Ovary (tissue), 10 donors: ENCODE measurements around the gene VASN. TPM values are rescaled to one million over a fixed set of nuclear protein-coding genes. Genes with fewer than 3 reads are reported as not detected.

Source experiments
- DNase-seq, 5 donors: peaks; one replicate each; pipeline ENCODE4 v3.0.0-alpha.2; 2019 to 2020
- H3K27ac ChIP-seq, 2 donors: fragments of 200-600 bp; one replicate each; pipeline versions ENCODE4 v1.5.1 to v1.8.0; 2019 to 2022
- H3K27me3 ChIP-seq: fragments of 200-600 bp; one replicate; pipeline ENCODE4 v1.8.0; 2022
- H3K36me3 ChIP-seq: fragments of 200-600 bp; sonication (generic); one replicate; pipeline ENCODE4 v1.5.1; 2019
- H3K4me1 ChIP-seq: one replicate; pipeline ENCODE4 v1.8.1; 2013; ENCODE audit warnings: mild to moderate bottlenecking, moderate library complexity; ENCODE audit not compliant: insufficient read depth
- H3K4me3 ChIP-seq: fragments of 200-600 bp; sonication (generic); one replicate; pipeline ENCODE4 v1.5.1; 2017
- H3K9me3 ChIP-seq, 2 donors: fragments of 200-600 bp in 1 of 2; sonication (generic) in 1 of 2; one replicate each; pipeline versions ENCODE4 v1.5.1 to v1.8.1; 2013 to 2019; ENCODE audit warnings: mild to moderate bottlenecking in 1 of 2, moderate library complexity in 1 of 2
- EP300 ChIP-seq: sonication (generic); formaldehyde crosslinking; IDR thresholded peaks from one replicate; pipeline ENCODE4 v1.6.1; 2017; ENCODE audit warnings: antibody characterized with exemption
- POLR2A ChIP-seq: fragments of 450-650 bp; IDR thresholded peaks from one replicate; pipeline ENCODE4 v1.6.1; 2017; ENCODE audit warnings: antibody characterized with exemption, mild to moderate bottlenecking, moderate library complexity
- WGBS, 3 donors: extraction: QIAGEN DNeasy Blood & Tissue Kit in 1 of 3; methylation state at CpG; one replicate each; pipeline versions ENCODE4 v1.1.5 to v1.1.7; 2013 to 2017; 5-methylcytosine and 5-hydroxymethylcytosine counted together
- intact Hi-C, 4 donors: fragments of 100-400 bp; cut with DNase I; formaldehyde crosslinking; loops; one replicate each; pipeline versions ENCODE4 v1.11.0 to v1.15.1; 2022 to 2023
- long read RNA-seq, 3 donors: library from polyadenylated mRNA in 2 of 3; unstranded in 2 of 3; transcript quantifications; one replicate each; pipeline ENCODE4 v2.0.0 and lab custom pipeline, GENCODE V29; 2021 to 2026
- polyA plus RNA-seq, 2 donors: library from polyadenylated mRNA; stranded (reverse); fragments of 200-250 nt in 1 of 2; fragments of 350-450 nt in 1 of 2; fragmentation: Illumina TruSeq in 1 of 2; extraction: RNeasy Lipid Tissue Mini Kit (QIAGEN cat#74804) in 1 of 2; gene quantifications; one replicate each; pipeline ENCODE4 v1.2.3, GENCODE V29; 2013 to 2014
- total RNA-seq, 7 donors: library from RNA; depleted of rRNA in 2 of 7; stranded (reverse); fragments of >200 nt in 2 of 7; fragmentation: NEBNext Ultra II Directional in 3 of 7; extraction: Animal tissue kit (Norgen Biotek cat#: 25700) in 3 of 7; gene quantifications; one replicate each; pipeline versions ENCODE4 v1.1.0 to v1.2.4, GENCODE V29; 2016 to 2023
- TF ChIP-seq, protein P1 (sequence below), 3 donors: fragments of 450-650 bp in 2 of 3; fragments of 200-600 bp in 1 of 3; IDR thresholded peaks; one replicate each; pipeline versions ENCODE4 v1.5.1 to v1.8.0; 2016 to 2022; ENCODE audit warnings: antibody characterized with exemption in 3 of 3, mild to moderate bottlenecking in 1 of 3
- donor health status: DM: no; HTN: no; CAD: no; lungs with moderate emphysema.
- donor health status: DM: no; HTN: no; CAD: no.
- donor health status: Bipolar disorder and iron deficiency.
- donor health status: DM: yes; HTN: yes; CAD: no.
- donor health status: DM: no; HTN: no; CAD: no.
- donor health status: DM: yes; HTN: yes; CAD: no.

The VASN gene
- total RNA-seq: 10 to 100 TPM; 19.8 to 49.5 (median 43.5) TPM
- 10 to 100 TPM in 1 of 2 donors, 1 to 10 TPM in 1; 2.4 to 47.6 TPM for polyA plus RNA-seq
- long read RNA-seq, donor 1, transcript VASN-201 (2 exons, 2,806 nt): major isoform, 54 of 121 reads
- long read RNA-seq, donor 1, partial matches to known transcripts: 64 of 121 reads
- long read RNA-seq, donor 1, other reads (novel, unspliced or antisense): 3 of 121 reads
- long read RNA-seq, donor 2, transcript VASN-201 (2 exons, 2,806 nt): major isoform, 28 of 28 reads
- long read RNA-seq, donor 2, partial matches to known transcripts: 0 of 28 reads
- long read RNA-seq, donor 2, other reads (novel, unspliced or antisense): 0 of 28 reads
- long read RNA-seq, donor 3, transcript VASN-201 (2 exons, 2,806 nt): major isoform, 137 of 241 reads
- long read RNA-seq, donor 3, partial matches to known transcripts: 102 of 241 reads
- long read RNA-seq, donor 3, other reads (novel, unspliced or antisense): 2 of 241 reads

DNA sequence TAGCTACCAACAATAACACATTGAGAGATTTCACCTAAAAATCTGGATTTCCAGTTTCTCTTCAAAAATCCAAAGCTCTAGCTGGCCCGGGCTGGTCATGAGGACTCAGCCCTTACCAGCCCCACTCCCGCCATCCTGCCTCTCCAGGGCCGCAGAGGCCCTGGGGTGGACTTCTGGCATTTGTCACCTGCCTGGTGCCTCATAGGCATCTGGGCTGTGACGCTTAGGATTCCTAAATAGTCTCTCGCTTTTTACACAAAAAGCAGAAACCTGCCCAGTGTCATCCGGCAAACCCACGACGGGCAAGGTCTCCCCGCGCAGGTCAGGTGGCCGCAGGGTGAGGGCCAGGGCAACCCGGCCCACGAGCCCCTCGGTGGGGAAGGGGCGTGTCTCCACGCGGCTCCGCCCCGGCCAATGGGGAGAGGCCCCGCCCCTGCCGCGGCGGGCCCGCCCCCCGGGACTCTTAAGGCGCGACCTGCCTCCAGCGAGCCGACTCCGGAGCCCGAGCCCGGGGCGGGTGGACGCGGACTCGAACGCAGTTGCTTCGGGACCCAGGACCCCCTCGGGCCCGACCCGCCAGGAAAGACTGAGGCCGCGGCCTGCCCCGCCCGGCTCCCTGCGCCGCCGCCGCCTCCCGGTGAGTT is at the start of gene VASN:
TSS of gene VASN (plus strand) at position 492 of the 644 bp plus-strand sequence. CDS start 9,030 bp downstream, outside the sequence.
- Histone ChIP-seq H3K4me1 (peaks cover 42% of the 10 kb centered on the region), H3K27me3 (no peaks in the 10 kb centered on the region), H3K36me3 (no peaks in the 10 kb centered on the region), H3K27ac (peak within 1 kb of the TSS; percentile 87), H3K4me3 (peak within 1 kb of the TSS; percentile 78), H3K9me3 (no peaks in the 10 kb centered on the region)
- WGBS, 3 donors: 1 to 3% (median 2%) methylated on average over 23 to 49 of the region's 50 CpGs
- TF ChIP-seq, protein P1, sequence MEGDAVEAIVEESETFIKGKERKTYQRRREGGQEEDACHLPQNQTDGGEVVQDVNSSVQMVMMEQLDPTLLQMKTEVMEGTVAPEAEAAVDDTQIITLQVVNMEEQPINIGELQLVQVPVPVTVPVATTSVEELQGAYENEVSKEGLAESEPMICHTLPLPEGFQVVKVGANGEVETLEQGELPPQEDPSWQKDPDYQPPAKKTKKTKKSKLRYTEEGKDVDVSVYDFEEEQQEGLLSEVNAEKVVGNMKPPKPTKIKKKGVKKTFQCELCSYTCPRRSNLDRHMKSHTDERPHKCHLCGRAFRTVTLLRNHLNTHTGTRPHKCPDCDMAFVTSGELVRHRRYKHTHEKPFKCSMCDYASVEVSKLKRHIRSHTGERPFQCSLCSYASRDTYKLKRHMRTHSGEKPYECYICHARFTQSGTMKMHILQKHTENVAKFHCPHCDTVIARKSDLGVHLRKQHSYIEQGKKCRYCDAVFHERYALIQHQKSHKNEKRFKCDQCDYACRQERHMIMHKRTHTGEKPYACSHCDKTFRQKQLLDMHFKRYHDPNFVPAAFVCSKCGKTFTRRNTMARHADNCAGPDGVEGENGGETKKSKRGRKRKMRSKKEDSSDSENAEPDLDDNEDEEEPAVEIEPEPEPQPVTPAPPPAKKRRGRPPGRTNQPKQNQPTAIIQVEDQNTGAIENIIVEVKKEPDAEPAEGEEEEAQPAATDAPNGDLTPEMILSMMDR (IDR thresholded peaks at IDR 0.05): peak in 1 of 3 donors; percentile 19
- TF ChIP-seq EP300 (no peak), POLR2A (peak; percentile 98)
- intact Hi-C loops: no loop called here
- DNase-seq: peak; percentile 88 to 95 (median 92)

DNA sequence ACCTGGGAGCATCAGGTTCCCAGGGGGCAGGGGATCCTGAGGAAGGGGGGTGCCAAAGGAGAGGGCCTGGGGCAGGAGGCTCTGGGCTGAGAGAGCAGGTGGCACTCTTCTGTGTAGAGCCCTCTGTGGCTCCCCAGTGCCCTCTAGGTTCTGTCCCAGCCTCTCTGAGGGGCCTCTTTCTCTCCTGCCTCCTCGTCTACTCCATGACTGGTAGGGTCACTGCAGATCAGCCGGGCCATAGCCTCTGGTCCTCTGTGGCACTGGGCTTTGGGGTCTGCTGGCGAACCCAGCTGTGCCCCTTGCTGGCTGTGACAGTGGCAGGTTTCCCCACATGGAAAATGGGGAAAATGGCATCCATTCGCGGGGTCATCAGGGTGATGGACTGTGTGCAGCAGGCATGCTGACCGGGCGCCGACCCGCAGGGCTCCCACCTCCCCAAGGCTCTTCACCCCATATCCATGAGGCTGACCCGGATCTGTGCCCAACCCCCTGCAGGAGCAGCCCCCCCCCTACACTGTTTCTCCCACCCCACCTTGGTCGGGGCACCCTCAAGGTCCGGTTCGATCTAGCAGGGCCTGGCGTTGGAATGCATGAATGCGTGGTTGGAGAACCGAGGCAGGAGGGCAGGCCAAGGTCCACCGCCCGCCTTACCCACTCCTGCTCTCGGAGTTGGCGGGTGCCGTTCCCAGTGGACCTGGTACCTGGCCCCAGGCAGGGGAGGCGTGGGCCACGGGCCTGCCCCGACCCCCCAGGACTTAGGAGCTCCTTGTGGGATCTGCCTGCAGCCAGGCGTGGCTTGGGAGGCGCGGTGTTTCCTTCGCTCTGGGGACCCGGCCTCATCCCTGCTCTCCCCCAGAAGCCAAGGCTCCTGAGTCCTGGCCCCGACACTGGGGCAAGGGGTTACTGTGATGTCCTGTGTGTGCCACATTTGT is 49.3 kb upstream of the VASN start:
- Histone ChIP-seq H3K9me3 (no peaks in the 10 kb centered on the region), H3K4me3 (no peak overlapping the region), H3K27me3 (no peaks in the 10 kb centered on the region), H3K27ac (no peak overlapping the region), H3K4me1 (peaks cover 47% of the 10 kb centered on the region), H3K36me3 (no peaks in the 10 kb centered on the region)
- peak in 3 of 5 donors; percentile 31 to 47 (median 40) for DNase-seq
- intact Hi-C loops: loop anchor here in 2 of 4 donors (10.0 kb wide), 1 partner anchor 58 kb away; no protein-coding TSS in a partner anchor
- WGBS, 3 donors: 81 to 85% (median 82%) methylated on average over 22 to 30 of the region's 30 CpGs
- TF ChIP-seq, protein P1 (IDR thresholded peaks at IDR 0.05): no peak
- TF ChIP-seq POLR2A (no peak), EP300 (no peak)

DNA sequence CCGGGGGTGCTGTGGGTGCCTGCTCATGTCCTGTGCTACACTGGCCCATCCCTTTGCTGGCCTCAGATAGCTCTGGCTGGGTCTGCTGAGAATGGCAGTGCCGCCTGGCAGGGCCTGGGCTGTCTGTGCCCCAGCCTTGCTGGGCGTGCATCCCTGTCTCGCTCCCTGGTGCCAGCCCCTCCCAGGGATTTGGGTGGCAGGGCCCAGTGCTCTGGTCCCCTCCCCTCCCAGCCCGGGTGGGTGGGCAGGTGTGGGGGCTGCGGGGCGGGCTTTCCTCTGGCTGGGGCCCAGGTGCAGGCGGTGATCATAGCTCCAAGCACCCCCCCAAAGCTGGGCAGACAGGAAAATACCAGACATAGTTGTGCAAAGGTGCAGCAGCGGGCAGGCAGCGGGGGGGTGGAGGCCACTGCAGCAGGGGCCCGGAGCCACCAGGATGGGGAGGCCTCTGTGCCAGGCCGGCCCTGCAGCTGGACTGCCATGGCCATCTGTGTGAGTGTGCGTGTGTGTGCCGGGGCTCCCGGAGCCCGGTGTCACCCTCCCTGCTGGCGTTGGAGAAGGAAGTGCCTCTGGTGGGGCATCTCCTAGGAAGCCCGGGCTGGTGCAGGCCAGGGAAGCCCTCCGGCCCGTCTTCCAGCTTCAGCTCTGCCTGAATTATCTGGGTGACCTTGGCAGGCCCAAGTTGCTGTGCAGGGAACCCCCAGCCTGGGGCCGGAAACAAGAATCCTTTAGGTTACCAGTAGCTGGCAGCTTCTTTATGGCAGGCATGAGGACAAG is 48.4 kb upstream of the VASN start:
- 42 to 54% (median 48%) methylated on average over 17 to 21 of the region's 21 CpGs for WGBS, 3 donors
- H3K27ac ChIP-seq: peak overlapping the region; percentile 39 to 88
- H3K9me3 ChIP-seq: no peaks in the 10 kb centered on the region
- no peak overlapping the region for H3K4me3 ChIP-seq
- TF ChIP-seq EP300: no peak
- TF ChIP-seq, protein P1 (IDR thresholded peaks at IDR 0.05): no peak
- no peak for TF ChIP-seq POLR2A
- H3K27me3 ChIP-seq: no peaks in the 10 kb centered on the region
- DNase-seq: peak in 3 of 5 donors; percentile 37 to 49 (median 45)
- intact Hi-C loops: loop anchor here in 2 of 4 donors (10.0 kb wide), 1 partner anchor 58 kb away; no protein-coding TSS in a partner anchor
- H3K36me3 ChIP-seq: no peaks in the 10 kb centered on the region
- H3K4me1 ChIP-seq: peaks cover 44% of the 10 kb centered on the region
